CD4-positive, alpha-beta T cell treated with Interleukin-2 at 100 ng/mL for 4 hours (primary cell): ENCODE measurements around the gene CYP4A11.
"Not testable (repeated sequence)": the region's sequence is repeated elsewhere in the genome, so short reads cannot be mapped to it uniquely, and the experiment has no call there.

Source experiments
- DNase-seq: peaks from one replicate; pipeline ENCODE4 v3.0.0-alpha.2; 2020; ENCODE audit warnings: low spot score

CYP4A11 gene, protein sequence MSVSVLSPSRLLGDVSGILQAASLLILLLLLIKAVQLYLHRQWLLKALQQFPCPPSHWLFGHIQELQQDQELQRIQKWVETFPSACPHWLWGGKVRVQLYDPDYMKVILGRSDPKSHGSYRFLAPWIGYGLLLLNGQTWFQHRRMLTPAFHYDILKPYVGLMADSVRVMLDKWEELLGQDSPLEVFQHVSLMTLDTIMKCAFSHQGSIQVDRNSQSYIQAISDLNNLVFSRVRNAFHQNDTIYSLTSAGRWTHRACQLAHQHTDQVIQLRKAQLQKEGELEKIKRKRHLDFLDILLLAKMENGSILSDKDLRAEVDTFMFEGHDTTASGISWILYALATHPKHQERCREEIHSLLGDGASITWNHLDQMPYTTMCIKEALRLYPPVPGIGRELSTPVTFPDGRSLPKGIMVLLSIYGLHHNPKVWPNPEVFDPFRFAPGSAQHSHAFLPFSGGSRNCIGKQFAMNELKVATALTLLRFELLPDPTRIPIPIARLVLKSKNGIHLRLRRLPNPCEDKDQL

GRCh38 chr1:46941135-46941694 lies at the start of gene CYP4A11:
Gene CYP4A11, minus strand, starts transcription at chr1:46941476. Its CDS starts 43 bp downstream, at chr1:46941433.
- DNase-seq = no peak

DNA sequence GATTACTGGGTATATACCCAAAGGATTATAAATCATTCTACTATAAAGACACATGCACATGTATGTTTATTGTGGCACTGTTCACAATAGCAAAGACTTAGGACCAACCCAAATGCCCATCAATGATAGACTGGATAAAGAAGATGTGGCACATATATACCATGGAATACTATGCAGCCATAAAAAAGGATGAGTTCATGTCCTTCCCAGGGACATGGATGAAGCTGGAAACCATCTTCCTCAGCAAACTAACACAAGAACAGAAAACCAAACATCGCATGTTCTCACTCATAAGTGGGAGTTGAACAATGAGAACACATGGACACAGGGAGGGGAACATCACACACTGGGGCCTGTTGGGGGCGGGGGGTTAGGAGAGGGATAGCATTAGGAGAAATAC lies 49.3 kb upstream of the CYP4A11 start:
- not testable (repeated sequence) for DNase-seq

DNA sequence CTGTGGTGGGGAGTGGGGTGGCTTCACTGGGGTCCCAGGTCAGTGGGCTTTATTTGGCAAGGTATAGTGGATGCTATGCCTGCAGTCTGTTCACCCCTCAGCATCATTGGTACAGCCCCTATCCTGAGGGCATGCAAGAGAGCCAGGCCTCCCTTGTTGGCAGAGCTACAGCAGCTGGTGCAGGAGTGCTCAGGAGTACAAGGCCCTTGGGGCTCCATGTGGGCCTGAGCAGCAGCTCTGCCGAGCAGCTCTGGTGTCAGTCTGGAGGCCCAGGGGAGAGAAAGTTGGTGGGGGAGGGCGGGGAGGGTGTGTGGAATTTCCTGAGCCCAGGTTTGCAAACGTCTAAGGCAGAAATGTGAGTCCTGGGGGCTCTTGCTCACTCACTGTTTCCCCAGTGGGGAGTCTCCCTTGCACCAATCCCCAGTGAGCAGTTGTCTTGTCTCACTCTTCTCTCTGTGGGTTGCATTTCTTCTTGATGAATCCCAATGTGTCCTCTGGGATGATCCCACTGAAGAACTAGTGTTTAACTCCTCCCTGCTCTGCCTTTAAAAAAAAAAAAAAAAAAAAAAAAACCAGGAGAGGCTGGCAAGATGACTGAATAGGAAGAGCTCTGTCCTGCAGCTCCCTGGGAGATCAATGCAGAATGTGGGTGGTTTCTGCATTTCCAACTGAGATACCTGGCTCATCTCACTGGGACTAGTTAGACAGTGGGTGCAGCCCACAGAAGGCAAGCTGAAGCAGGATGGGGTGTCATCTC lies 42.7 kb upstream of the CYP4A11 start:
- no peak for DNase-seq

- DNase-seq = no peak
Measured at GRCh38 chr1:46983166-46983829, 42.0 kb upstream of the CYP4A11 start.

DNA sequence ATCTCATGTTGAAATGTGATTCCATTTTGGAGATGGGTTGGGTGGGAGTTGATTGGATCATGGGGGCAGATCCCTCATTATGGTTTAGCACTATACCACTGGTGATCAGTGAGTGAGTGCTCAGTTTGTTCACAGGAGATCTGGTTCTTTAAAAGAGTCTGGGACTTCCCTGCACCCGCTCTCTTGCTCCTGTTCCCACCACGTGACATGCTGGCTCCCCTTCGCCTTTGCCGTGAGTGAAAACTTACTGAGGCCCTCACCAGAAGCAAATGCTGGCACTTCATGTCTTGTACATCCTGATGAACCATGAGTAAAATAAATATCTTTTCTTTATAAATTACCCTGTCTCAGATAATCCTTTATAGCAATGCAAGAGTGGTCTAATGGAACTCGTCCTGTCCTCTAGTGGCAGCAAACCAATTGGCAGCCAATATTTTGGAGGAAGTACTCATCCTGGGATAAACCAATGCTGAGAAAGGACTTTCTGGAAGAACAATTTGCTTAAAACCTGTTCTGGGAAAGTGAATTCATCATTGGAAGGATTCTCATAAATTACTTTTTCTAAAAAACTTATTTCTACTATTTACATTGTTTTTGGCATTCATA lies 27.8 kb upstream of the CYP4A11 start:
- DNase-seq = no peak

- DNase-seq = not testable (repeated sequence)
Measured at GRCh38 chr1:46962272-46962671, 21.0 kb upstream of the CYP4A11 start.

DNA sequence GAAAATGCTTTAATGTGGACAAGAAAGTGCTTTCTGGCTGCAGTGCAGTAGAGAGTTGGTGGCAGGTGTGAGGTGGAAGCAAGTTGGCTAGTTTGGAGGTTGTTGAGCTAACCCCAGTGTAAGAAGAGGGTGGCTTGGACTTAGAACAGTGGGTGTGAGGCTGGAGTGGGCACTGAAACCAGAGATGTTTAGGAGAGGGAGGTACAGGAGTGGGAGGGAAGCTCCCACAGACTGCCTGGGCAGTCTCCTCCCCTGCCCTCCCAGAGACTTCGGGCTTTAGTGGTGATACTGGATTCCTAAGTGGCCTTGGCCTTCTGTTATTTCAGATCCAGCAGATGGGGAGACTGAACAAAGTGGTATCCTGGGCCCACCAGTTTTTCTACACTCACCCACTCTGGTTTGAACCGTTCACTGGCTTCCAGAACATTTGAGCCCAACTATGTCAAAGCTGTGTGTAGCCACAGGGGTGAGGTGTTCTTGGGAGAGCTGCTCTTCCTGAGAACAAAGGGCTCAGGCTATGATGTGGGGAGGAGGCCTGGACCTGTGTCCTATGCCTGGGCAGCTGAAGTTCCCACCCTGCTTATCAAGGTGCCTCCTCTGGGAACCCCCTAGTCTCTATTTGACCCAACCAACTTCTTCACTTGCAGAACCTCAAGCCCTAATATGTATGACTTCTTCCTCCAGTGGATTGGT lies 19.9 kb upstream of the CYP4A11 start:
- DNase-seq = no peak

DNA sequence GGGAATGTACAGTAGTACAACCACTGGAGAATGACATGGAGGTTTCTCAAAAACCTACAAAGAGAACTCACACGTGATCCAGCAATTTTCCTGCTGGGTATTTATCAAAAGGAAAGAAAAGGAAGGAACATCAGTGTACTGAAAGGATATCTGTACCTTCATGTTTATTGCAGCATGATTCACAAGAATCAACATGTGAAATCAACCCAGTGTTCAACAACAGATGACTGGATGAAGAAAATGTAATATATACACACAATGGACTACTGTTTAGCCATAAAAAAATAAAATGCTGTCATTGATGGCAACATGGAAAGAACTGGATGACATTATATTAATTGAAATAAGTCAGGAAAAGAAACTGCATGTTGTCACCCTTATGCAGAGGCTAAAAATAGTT lies 19.0 kb upstream of the CYP4A11 start:
- DNase-seq = no peak

DNA sequence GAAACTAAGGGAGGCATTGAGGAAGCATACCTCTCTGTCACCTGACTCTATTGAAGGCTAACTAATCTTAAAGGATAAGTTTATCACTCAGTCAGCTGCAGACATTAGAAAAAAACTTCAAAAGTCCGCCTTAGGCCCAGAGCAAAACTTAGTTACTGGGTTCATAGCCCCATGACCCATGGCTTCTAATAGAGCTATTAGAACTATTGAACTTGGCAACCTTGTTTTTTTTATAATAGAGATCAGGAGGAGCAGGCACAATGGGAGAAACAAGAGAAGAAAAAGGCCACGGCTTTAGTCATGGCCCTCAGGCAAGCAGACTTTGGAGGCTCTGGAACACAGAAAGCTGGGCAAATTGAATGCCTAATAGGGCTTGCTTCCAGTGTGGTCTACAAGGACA lies 13.8 kb upstream of the CYP4A11 start:
- DNase-seq = not testable (repeated sequence)

- DNase-seq = not testable (repeated sequence)
Measured at GRCh38 chr1:46953847-46954246, 12.6 kb upstream of the CYP4A11 start.

DNA sequence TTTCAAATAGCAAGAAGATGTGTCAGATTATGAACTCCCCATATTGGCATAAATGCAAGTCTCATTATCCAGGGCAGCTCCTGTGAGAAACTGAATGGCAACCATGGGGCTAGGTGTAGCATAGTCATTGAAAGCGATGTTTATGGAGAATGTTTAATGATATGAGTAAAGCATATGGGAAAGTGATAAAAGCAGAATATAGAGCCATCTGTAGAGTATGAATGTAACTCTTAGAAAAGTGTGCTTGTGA lies 8.1 kb upstream of the CYP4A11 start:
- DNase-seq = not testable (repeated sequence)

DNA sequence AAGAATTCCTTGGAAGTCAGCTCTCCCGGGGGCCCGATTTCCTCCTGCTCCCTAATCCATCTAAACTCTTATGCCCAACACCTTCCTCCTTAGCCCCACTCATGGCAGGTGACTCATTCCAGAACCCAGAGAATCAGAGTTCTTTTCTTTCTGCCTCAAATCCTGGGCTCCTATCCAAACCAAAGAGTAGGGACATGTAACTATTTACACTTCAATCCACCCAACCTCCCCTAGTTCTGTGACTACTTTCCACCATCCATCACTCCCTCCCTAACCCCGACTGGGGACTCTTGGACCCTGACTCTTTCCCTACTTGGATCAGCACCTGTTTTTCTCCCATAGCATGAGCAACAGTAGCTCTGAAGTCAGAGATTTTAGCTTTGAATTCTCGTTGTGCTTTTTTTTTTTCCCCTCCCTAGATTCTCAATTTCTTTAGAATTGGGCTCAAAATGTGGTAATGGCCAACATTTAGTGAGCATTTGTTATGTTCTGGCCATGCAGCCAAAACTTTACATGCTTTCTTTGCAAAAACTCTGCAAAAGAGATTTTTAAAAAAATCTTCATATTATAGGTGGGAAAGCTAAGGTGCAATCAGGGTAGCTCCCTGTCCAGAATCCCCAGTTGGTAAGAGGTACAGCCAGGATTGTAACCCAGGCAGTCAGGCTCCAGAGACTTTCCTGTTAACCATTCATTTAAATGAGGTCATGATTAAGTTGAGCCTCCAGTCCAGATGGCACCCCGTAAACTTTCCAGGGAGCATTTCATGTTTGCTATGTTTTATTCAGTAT lies 7.5 kb upstream of the CYP4A11 start:
- no peak for DNase-seq

- DNase-seq = not testable (repeated sequence)
Measured at GRCh38 chr1:46947706-46948105, 6.4 kb upstream of the CYP4A11 start.

DNA sequence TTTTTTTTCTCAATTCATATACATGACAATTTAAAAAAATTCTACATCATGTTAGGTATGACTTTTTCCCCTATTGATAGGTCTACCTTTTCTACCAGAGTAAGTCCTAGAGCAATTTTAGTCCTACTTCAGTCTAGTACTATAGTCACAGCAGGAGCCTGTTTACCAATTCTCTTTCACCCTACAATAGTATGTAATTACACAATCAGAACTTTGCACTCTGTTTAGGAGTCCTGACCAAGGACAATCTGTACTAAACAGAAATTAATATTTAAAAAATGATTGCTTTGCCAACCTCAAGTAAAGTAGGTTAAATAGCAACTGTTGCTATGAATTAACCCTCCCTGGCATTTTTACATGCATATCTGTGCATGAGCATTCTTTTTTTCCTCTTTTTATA lies 810 bp upstream of the CYP4A11 start:
- no peak for DNase-seq

GRCh38 chr1:46940307-46940706 lies 969 bp downstream of the CYP4A11 start:
- no peak for DNase-seq

- no peak for DNase-seq
Measured at GRCh38 chr1:46937270-46937669, 4.0 kb downstream of the CYP4A11 start.

GRCh38 chr1:46936788-46937187 lies 4.5 kb downstream of the CYP4A11 start:
- no peak for DNase-seq

DNA sequence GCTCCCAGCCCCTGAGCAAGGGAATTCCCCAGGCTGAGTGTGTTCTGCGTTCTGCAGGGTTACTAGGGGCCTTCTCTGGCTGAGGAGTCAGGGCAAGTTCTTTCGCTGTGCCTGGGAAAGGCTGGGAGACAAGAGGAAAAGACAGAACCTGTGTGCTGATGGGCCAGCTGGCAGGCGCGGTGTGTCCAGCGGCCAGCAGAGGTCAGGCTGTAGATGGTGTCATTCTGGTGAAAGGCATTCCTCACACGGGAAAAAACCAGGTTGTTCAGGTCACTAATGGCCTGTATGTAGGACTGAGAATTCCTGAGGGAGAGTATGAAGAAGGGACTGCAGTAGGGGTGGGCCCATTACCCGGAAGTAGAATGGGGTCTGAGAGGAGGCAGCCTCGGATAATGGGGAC lies 6.4 kb downstream of the CYP4A11 start:
- not testable (repeated sequence) for DNase-seq

- DNase-seq = not testable (repeated sequence)
Measured at GRCh38 chr1:46932020-46932419, 9.3 kb downstream of the CYP4A11 start.

DNA sequence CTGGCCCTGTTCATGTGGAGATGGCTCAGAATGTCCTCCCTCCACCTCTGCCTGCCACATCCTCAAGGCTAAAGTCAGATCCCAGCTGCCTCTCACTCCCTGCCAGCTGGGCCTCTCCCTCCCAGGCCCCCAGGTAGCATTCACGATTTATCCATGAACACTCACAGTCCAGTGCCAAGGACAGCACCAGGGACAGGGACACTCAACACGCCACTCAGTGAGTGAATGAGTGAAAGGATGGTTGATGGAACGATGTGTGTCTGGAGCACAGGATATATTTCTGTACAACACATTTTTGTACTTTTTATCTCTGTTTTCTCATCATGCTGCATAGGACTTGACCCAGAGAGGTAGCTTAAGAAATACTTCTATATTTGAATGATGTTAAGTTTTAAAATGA lies 10.1 kb downstream of the CYP4A11 start:
- DNase-seq = no peak
